ENCODE data around the gene CARD9.
"Not testable (repeated sequence)": the region's sequence is repeated elsewhere in the genome, so short reads cannot be mapped to it uniquely, and the experiment has no call there.

The CARD9 gene, protein sequence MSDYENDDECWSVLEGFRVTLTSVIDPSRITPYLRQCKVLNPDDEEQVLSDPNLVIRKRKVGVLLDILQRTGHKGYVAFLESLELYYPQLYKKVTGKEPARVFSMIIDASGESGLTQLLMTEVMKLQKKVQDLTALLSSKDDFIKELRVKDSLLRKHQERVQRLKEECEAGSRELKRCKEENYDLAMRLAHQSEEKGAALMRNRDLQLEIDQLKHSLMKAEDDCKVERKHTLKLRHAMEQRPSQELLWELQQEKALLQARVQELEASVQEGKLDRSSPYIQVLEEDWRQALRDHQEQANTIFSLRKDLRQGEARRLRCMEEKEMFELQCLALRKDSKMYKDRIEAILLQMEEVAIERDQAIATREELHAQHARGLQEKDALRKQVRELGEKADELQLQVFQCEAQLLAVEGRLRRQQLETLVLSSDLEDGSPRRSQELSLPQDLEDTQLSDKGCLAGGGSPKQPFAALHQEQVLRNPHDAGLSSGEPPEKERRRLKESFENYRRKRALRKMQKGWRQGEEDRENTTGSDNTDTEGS

GRCh38 chr9:136373300-136374182, at the start of gene CARD9:
CARD9 (minus strand) TSS chr9:136373669; CDS start chr9:136372078, 1,591 bp downstream.
- DNase-seq, result peak; percentile 86

DNA sequence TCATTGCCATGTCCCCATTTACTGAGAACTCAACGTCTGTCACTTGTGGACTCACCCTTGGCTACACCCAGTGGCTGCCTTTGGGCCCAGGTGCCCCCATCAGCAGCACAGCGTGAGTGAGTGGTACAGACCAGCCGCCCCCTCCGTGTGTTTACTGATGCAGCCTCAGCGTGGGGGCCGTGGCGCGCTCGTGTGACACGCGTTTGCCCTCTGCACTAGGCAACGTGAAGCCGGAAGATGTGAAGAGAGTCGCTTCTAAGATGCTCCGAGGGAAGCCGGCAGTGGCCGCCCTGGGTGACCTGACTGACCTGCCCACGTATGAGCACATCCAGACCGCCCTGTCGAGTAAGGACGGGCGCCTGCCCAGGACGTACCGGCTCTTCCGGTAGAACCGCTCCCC, 49.4 kb upstream of the CARD9 start:
- DNase-seq, result no peak

DNA sequence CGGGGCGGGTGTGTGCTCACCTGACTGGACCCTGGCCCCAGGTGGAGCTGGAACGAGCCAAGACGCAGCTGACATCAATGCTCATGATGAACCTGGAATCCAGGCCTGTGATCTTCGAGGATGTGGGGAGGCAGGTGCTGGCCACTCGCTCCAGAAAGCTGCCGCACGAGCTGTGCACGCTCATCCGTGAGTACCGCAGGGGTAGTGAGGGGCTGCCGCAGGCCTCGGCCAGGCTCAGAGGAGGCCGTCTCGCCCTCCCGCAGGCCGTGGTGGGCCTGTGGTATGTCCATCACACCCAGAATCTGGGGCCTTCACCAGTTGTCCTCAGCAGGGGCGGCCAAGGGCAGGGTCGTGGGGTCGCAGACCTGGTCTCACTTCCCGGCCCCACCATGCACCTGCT, 48.3 kb upstream of the CARD9 start:
- DNase-seq, result no peak

DNA sequence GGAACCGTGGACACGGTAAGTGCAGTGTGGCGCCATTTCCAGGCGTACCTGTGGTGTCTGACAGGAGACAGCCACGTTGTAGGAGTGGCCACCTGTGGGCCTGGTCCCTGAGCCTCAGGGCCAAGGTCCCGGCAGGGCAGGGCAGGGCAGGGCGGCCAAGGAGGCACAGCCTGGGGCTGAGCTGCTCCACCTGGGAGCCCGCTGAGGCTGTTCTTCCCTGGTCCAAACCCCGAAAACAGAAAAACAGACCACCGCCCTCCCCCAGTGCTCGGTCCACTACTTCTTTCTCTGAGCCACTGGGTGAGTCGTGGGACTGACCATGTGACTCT, 45.6 kb upstream of the CARD9 start:
- no peak for DNase-seq

- DNase-seq, result no peak
These were observed 45.0 kb upstream of the CARD9 start for GRCh38 chr9:136418182-136419091.

GRCh38 chr9:136416914-136417313, 43.4 kb upstream of the CARD9 start:
- DNase-seq, result no peak

- no peak for DNase-seq
These were observed 43.0 kb upstream of the CARD9 start for GRCh38 chr9:136416427-136416826.

GRCh38 chr9:136412962-136413361, 39.5 kb upstream of the CARD9 start:
- no peak for DNase-seq

DNA sequence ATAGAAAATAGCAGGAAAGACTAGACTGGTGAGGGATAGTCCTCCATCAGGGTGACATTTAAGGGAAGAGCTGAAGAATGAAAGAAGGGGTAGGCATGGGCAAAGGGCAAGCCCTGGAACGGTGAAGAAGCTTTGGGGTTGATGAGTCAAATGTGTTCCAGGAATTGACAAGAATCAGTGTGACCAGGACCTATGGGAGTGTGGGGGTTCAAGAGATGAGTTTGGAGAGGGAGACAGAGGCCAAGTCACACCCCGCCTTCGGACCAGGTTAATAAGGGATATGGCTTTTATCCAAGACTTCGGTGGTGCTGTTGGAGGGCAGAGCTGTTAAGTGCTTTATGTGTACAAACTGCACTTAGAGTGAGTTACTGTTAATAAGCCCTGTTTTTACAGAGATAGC, 37.9 kb upstream of the CARD9 start:
- peak; percentile 17 for DNase-seq

- peak; percentile 96 for DNase-seq
These were observed 37.2 kb upstream of the CARD9 start, which contains the start of the genes ENTR1 and PMPCA for GRCh38 chr9:136410500-136411287. ENTR1 (minus strand) TSS chr9:136410614; CDS start chr9:136410397, 217 bp downstream. PMPCA (plus strand) TSS chr9:136410658; CDS start chr9:136410669, 11 bp downstream.

DNA sequence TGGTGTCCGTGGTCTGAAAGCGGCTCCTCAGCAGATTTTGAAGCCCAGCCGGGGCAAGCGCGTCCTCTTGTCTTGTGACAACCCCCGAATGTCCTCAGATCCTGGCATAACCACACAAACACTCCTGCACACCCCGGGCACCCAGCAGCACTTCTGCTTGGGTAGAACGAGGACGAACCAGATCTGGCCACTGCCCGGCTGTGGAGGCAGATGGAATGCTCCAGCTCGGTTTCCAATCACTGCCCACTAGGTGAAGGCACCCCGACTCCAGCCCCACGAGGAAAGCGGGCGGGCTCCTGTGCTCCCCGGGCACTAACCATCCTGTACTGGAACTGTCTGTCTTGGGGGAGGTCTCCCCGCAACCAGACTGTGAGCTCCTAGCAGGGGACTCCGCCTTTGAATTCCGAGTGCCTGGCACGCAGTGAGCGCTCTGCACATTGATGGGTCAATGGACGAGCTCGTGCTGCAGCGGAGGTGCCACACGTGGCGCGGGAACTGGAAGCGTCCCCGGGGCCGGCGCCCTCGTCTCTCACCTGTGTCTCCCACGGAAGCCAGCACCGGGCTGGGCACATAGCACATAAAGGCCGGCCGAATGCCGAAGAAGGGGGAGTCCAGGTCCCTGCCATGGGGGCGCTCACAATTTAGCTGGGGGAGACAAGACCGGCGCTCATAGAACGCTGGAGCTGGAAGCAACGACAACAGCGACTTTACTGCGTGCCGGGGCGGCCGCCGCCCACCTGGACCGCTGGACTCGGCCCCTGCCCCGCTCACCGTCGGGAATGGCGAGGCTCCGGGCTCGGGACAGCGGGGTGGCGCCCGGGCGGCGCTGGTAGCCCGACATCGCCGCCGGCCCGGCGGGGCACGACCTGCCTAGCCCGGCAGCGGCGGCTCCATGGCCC, 36.3 kb upstream of the CARD9 start:
- peak; percentile 68 for DNase-seq

DNA sequence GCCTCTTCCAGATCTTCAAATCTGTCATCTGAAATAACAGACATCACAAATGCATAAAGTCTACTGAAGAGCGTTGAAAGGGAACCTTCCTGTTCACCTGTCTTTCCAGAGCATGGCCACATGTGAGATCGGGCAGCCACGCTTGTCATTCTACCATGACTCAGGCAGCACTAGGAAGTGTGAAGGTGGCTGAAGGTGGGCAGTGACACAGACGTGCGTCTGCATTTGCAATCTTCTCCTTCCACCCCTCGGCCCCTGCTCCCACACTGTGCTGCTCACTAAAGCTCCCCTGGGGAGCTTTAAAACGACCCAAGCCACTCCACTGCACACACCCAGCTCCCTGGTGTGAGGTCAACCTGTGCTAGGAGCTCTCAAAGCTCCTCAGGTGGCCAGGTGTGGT, 34.4 kb upstream of the CARD9 start:
- DNase-seq, result no peak

DNA sequence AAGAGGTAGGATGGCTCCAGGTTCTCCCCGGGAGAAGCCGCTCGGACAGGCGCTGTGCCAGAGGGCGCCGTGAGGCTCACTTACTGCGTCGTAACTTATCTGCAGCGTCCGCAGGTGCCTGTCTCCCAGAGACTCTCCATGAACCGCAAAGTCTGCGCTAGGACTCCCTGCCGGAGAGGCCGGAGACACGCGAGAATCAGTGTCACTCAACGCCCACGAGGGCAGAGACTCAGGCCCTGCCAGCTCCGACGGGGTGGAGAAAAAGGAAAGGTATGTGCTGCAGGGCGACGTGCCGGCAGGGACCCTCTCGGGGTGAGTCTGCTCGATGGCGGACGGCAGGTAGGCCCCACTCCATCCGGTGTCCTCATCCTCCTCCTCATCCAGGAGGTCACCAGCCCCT, 33.6 kb upstream of the CARD9 start:
- not testable (repeated sequence) for DNase-seq

- DNase-seq, result peak; percentile 21
These were observed 32.4 kb upstream of the CARD9 start for GRCh38 chr9:136405904-136406303.

- no peak for DNase-seq
These were observed 32.0 kb upstream of the CARD9 start for GRCh38 chr9:136405481-136405880.

GRCh38 chr9:136404801-136405136, 31.3 kb upstream of the CARD9 start:
- no peak for DNase-seq

GRCh38 chr9:136403915-136404800, 30.7 kb upstream of the CARD9 start:
- DNase-seq, result no peak

DNA sequence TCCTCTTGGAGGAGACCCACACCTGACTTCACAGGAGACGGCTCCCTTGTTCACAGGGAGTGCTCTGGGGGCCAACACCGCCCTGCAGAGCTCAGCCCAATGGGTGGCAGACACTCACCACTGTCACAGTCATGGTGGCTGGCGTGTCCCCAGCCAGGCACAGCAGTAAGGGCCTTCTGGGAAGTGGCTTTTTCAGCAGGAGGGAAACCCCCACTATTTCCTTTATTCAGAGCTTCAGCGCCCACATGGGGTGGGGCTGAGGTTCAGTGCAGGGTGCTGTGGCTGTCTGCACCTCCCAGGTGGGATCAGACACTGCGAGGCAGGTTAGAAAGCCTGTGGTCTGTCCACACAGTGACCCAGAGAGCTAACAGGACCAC, 30.1 kb upstream of the CARD9 start:
- DNase-seq, result no peak

DNA sequence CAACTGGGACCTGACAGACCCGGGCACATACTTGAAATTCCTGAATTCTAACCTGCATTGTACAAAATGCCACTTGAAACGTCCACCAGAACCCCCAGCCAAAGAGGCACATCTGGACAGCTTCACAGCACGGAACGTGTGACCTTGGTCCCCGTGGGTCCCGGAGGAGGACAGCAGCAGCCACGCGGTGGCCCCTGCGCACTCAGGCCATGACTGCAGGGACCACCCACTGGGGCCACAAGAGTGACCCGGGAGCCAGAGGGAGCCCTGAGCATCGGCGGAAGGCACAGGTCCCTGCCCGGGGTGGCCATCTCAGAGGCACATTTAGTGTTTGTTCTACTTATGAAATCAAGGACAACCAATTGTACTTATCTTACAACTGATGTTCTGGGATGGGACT, 28.6 kb upstream of the CARD9 start:
- no peak for DNase-seq
